Ishikawa (cell line): ENCODE results near the gene SEMA3G.

Source experiments
- CEBPB ChIP-seq: IDR thresholded peaks from 2 replicates; pipeline ENCODE4 v1.6.1; 2012
- CREB1 ChIP-seq: IDR thresholded peaks from 2 replicates; pipeline ENCODE4 v1.6.1; 2012; ENCODE audit warnings: low read depth
- EGR1 ChIP-seq: IDR thresholded peaks from 2 replicates; pipeline ENCODE4 v1.6.1; 2012
- EP300 ChIP-seq: IDR thresholded peaks from 2 replicates; pipeline ENCODE4 v1.6.1; 2012; ENCODE audit warnings: borderline replicate concordance
- FOXM1 ChIP-seq: IDR thresholded peaks from 2 replicates; pipeline ENCODE4 v1.6.1; 2012; ENCODE audit warnings: low read depth, borderline replicate concordance
- MAX ChIP-seq: IDR thresholded peaks from 2 replicates; pipeline ENCODE4 v1.6.1; 2012
- NFIC ChIP-seq: IDR thresholded peaks from 2 replicates; pipeline ENCODE4 v1.6.1; 2012
- RAD21 ChIP-seq: IDR thresholded peaks from 2 replicates; pipeline ENCODE4 v1.6.1; 2012; ENCODE audit warnings: low read depth
- REST ChIP-seq: IDR thresholded peaks from 2 replicates; pipeline ENCODE4 v1.6.1; 2012; ENCODE audit warnings: low read depth, mild to moderate bottlenecking
- TAF1 ChIP-seq: IDR thresholded peaks from 2 replicates; pipeline ENCODE4 v1.6.1; 2012; ENCODE audit warnings: low read depth, mild to moderate bottlenecking
- TCF12 ChIP-seq: IDR thresholded peaks from 2 replicates; pipeline ENCODE4 v1.6.1; 2012; ENCODE audit warnings: low read depth
- TEAD4 ChIP-seq: IDR thresholded peaks from 2 replicates; pipeline ENCODE4 v1.6.1; 2012
- USF1 ChIP-seq: IDR thresholded peaks from 2 replicates; pipeline ENCODE4 v1.6.1; 2012
- YY1 ChIP-seq: IDR thresholded peaks from 2 replicates; pipeline ENCODE4 v1.6.1; 2012; ENCODE audit warnings: low read depth
- ZBTB7A ChIP-seq: IDR thresholded peaks from 2 replicates; pipeline ENCODE4 v1.6.1; 2012; ENCODE audit warnings: low read depth

Gene SEMA3G

GRCh38 chr3:52473026-52473425, 28.1 kb upstream of the SEMA3G start:
- TF ChIP-seq RAD21 (no peak), EP300 (no peak), REST (no peak), EGR1 (no peak), CEBPB (no peak), USF1 (no peak), TCF12 (no peak), CREB1 (no peak), MAX (no peak), YY1 (no peak), FOXM1 (no peak), NFIC (no peak)

GRCh38 chr3:52472239-52473000, 27.5 kb upstream of the SEMA3G start:
- TF ChIP-seq YY1 (no peak), TCF12 (no peak), RAD21 (no peak), ZBTB7A (no peak), USF1 (no peak), EGR1 (no peak), MAX (no peak), CREB1 (no peak), EP300 (no peak), NFIC (no peak), TAF1 (no peak), CEBPB (no peak), REST (no peak), TEAD4 (no peak), FOXM1 (no peak)

- TF ChIP-seq EP300 (no peak), MAX (no peak), RAD21 (peak; percentile 41), NFIC (no peak), FOXM1 (no peak), EGR1 (no peak)
These were observed 26.7 kb upstream of the SEMA3G start for GRCh38 chr3:52471371-52472238.

GRCh38 chr3:52470920-52471319, 26.0 kb upstream of the SEMA3G start:
- TF ChIP-seq EP300 (no peak), TEAD4 (no peak), CEBPB (no peak), NFIC (no peak), FOXM1 (no peak), USF1 (no peak), ZBTB7A (no peak), YY1 (no peak), RAD21 (no peak), REST (no peak), TCF12 (no peak), TAF1 (no peak), CREB1 (no peak), EGR1 (no peak), MAX (no peak)
